Dendritic cell treated with granulocyte-macrophage colony-stimulating factor and Interleukin-4, amounts not matched to agents 40 ng/mL and 50 ng/mL, for 4 days (primary cell): Measurements from ENCODE around the gene FAR2.

Source experiments
- H3K27ac Mint-ChIP-seq: one replicate; pipeline ENCODE4 v1.8.0; 2022; ENCODE audit warnings: mild to moderate bottlenecking, mixed read lengths
- H3K27me3 Mint-ChIP-seq: one replicate; pipeline ENCODE4 v1.8.0; 2022; ENCODE audit warnings: mild to moderate bottlenecking, mixed read lengths
- H3K36me3 Mint-ChIP-seq: one replicate; pipeline ENCODE4 v1.8.0; 2022; ENCODE audit warnings: low read depth, mixed read lengths
- H3K4me1 Mint-ChIP-seq: one replicate; pipeline ENCODE4 v1.8.0; 2022; ENCODE audit warnings: low read depth, mixed read lengths
- H3K4me3 Mint-ChIP-seq: one replicate; pipeline ENCODE4 v1.8.0; 2022; ENCODE audit warnings: mild to moderate bottlenecking, moderate library complexity, mixed read lengths
- H3K9me3 Mint-ChIP-seq: one replicate; pipeline ENCODE4 v1.8.0; 2022; ENCODE audit warnings: mixed read lengths
- intact Hi-C: fragments of 100-400 bp; cut with micrococcal nuclease; formaldehyde crosslinking; loops from one replicate; pipeline ENCODE4 v1.15.0; 2022

Gene FAR2

GRCh38 chr12:29301114-29301513, 152.0 kb downstream of the FAR2 start:
- intact Hi-C loops, result no loop called here
- Mint-ChIP-seq H3K27me3 (peaks cover 14% of the 10 kb centered on the region), H3K27ac (no peak overlapping the region), H3K9me3 (no peaks in the 10 kb centered on the region), H3K36me3 (no peaks in the 10 kb centered on the region), H3K4me1 (peaks cover 6% of the 10 kb centered on the region), H3K4me3 (no peak overlapping the region)

- Mint-ChIP-seq H3K4me1 (peaks cover 6% of the 10 kb centered on the region), H3K27ac (no peak overlapping the region), H3K4me3 (no peak overlapping the region), H3K27me3 (peaks cover 14% of the 10 kb centered on the region), H3K9me3 (no peaks in the 10 kb centered on the region), H3K36me3 (no peaks in the 10 kb centered on the region)
- intact Hi-C loops, result no loop called here
Observed at GRCh38 chr12:29304388-29304787, 155.3 kb downstream of the FAR2 start.

GRCh38 chr12:29306266-29306665, 157.2 kb downstream of the FAR2 start:
- Mint-ChIP-seq H3K36me3 (no peaks in the 10 kb centered on the region), H3K4me3 (no peak overlapping the region), H3K9me3 (no peaks in the 10 kb centered on the region), H3K27me3 (peaks cover 10% of the 10 kb centered on the region), H3K4me1 (peaks cover 4% of the 10 kb centered on the region), H3K27ac (no peak overlapping the region)
- intact Hi-C loops, result no loop called here

- H3K9me3 Mint-ChIP-seq, result no peaks in the 10 kb centered on the region
- no peak overlapping the region for H3K4me3 Mint-ChIP-seq
- H3K36me3 Mint-ChIP-seq, result no peaks in the 10 kb centered on the region
- intact Hi-C loops, result no loop called here
- no peak overlapping the region for H3K27ac Mint-ChIP-seq
- peaks cover 10% of the 10 kb centered on the region for H3K27me3 Mint-ChIP-seq
- no peaks in the 10 kb centered on the region for H3K4me1 Mint-ChIP-seq
Observed at GRCh38 chr12:29306682-29307081, 157.6 kb downstream of the FAR2 start.

GRCh38 chr12:29309320-29309902, 160.3 kb downstream of the FAR2 start:
- Mint-ChIP-seq H3K27me3 (no peaks in the 10 kb centered on the region), H3K4me1 (no peaks in the 10 kb centered on the region), H3K36me3 (no peaks in the 10 kb centered on the region), H3K9me3 (no peaks in the 10 kb centered on the region), H3K4me3 (no peak overlapping the region), H3K27ac (no peak overlapping the region)
- intact Hi-C loops, result no loop called here

GRCh38 chr12:29310899-29311298, 161.8 kb downstream of the FAR2 start:
- intact Hi-C loops, result no loop called here
- no peaks in the 10 kb centered on the region for H3K36me3 Mint-ChIP-seq
- no peak overlapping the region for H3K27ac Mint-ChIP-seq
- H3K9me3 Mint-ChIP-seq, result no peaks in the 10 kb centered on the region
- H3K4me3 Mint-ChIP-seq, result no peak overlapping the region
- peaks cover 6% of the 10 kb centered on the region for H3K27me3 Mint-ChIP-seq
- H3K4me1 Mint-ChIP-seq, result peaks cover 10% of the 10 kb centered on the region

- Mint-ChIP-seq H3K4me3 (no peak overlapping the region), H3K4me1 (peaks cover 20% of the 10 kb centered on the region), H3K36me3 (no peaks in the 10 kb centered on the region), H3K27me3 (peaks cover 11% of the 10 kb centered on the region), H3K9me3 (no peaks in the 10 kb centered on the region), H3K27ac (no peak overlapping the region)
- intact Hi-C loops, result no loop called here
Observed at GRCh38 chr12:29314416-29314815, 165.3 kb downstream of the FAR2 start.

- Mint-ChIP-seq H3K27ac (no peak overlapping the region), H3K4me1 (peaks cover 20% of the 10 kb centered on the region), H3K4me3 (no peak overlapping the region), H3K36me3 (no peaks in the 10 kb centered on the region), H3K27me3 (peaks cover 11% of the 10 kb centered on the region), H3K9me3 (no peaks in the 10 kb centered on the region)
- intact Hi-C loops, result loop anchor here (1.0 to 2.0 kb wide), 2 partner anchors 227 to 244 kb away; no protein-coding TSS in a partner anchor
Observed at GRCh38 chr12:29316752-29317151, 167.7 kb downstream of the FAR2 start.

GRCh38 chr12:29317556-29318363, 168.7 kb downstream of the FAR2 start:
- H3K27me3 Mint-ChIP-seq, result peaks cover 11% of the 10 kb centered on the region
- H3K9me3 Mint-ChIP-seq, result peaks cover under 1% of the 10 kb centered on the region
- H3K4me1 Mint-ChIP-seq, result peaks cover 20% of the 10 kb centered on the region
- peaks cover 9% of the 10 kb centered on the region for H3K36me3 Mint-ChIP-seq
- H3K27ac Mint-ChIP-seq, result no peak overlapping the region
- H3K4me3 Mint-ChIP-seq, result no peak overlapping the region
- intact Hi-C loops, result loop anchor here (1.0 to 2.0 kb wide), 2 partner anchors 228 to 245 kb away; no protein-coding TSS in a partner anchor

GRCh38 chr12:29320295-29321085, 171.4 kb downstream of the FAR2 start:
- H3K27ac Mint-ChIP-seq, result no peak overlapping the region
- H3K4me1 Mint-ChIP-seq, result peaks cover 13% of the 10 kb centered on the region
- peaks cover 6% of the 10 kb centered on the region for H3K27me3 Mint-ChIP-seq
- H3K4me3 Mint-ChIP-seq, result no peak overlapping the region
- intact Hi-C loops, result no loop called here
- H3K36me3 Mint-ChIP-seq, result peaks cover 25% of the 10 kb centered on the region
- H3K9me3 Mint-ChIP-seq, result peaks cover 17% of the 10 kb centered on the region

GRCh38 chr12:29322157-29322556, 173.1 kb downstream of the FAR2 start:
- H3K27me3 Mint-ChIP-seq, result no peaks in the 10 kb centered on the region
- intact Hi-C loops, result no loop called here
- peaks cover 25% of the 10 kb centered on the region for H3K36me3 Mint-ChIP-seq
- peaks cover 10% of the 10 kb centered on the region for H3K4me1 Mint-ChIP-seq
- H3K9me3 Mint-ChIP-seq, result peaks cover 17% of the 10 kb centered on the region
- no peak overlapping the region for H3K27ac Mint-ChIP-seq
- no peak overlapping the region for H3K4me3 Mint-ChIP-seq

GRCh38 chr12:29329411-29329810, 180.3 kb downstream of the FAR2 start:
- Mint-ChIP-seq H3K27me3 (no peaks in the 10 kb centered on the region), H3K36me3 (no peaks in the 10 kb centered on the region), H3K9me3 (peaks cover under 1% of the 10 kb centered on the region), H3K4me3 (no peak overlapping the region), H3K27ac (no peak overlapping the region), H3K4me1 (no peaks in the 10 kb centered on the region)
- intact Hi-C loops, result no loop called here

GRCh38 chr12:29333178-29333577, 184.1 kb downstream of the FAR2 start:
- Mint-ChIP-seq H3K36me3 (no peaks in the 10 kb centered on the region), H3K9me3 (no peaks in the 10 kb centered on the region), H3K27ac (no peak overlapping the region), H3K4me3 (no peak overlapping the region), H3K27me3 (no peaks in the 10 kb centered on the region), H3K4me1 (no peaks in the 10 kb centered on the region)
- intact Hi-C loops, result no loop called here

- intact Hi-C loops, result no loop called here
- Mint-ChIP-seq H3K27me3 (no peaks in the 10 kb centered on the region), H3K9me3 (no peaks in the 10 kb centered on the region), H3K27ac (no peak overlapping the region), H3K4me3 (no peak overlapping the region), H3K36me3 (peaks cover 4% of the 10 kb centered on the region), H3K4me1 (no peaks in the 10 kb centered on the region)
Observed at GRCh38 chr12:29334937-29335336, 185.9 kb downstream of the FAR2 start.
